Activated CD8-positive, alpha-beta memory T cell treated with anti-CD3 and anti-CD28 coated beads for 24 hours (primary cell): ENCODE results near the gene SNX30.
"Not testable (repeated sequence)": the region's sequence is repeated elsewhere in the genome, so short reads cannot be mapped to it uniquely, and the experiment has no call there.

Source experiments
- DNase-seq: peaks from one replicate; pipeline ENCODE4 v3.0.0-alpha.2; 2020

Gene SNX30

GRCh38 chr9:112750016-112750763 lies at the start of gene SNX30:
Gene SNX30 (plus strand): TSS chr9:112750760. CDS start chr9:112751002, 242 bp downstream.
- peak; percentile 86 for DNase-seq

- DNase-seq, result no peak
Measured at GRCh38 chr9:112703304-112703703, 47.3 kb upstream of the SNX30 start.

GRCh38 chr9:112705768-112706427 lies 44.7 kb upstream of the SNX30 start:
- DNase-seq, result no peak

- no peak for DNase-seq
Measured at GRCh38 chr9:112711050-112711689, 39.4 kb upstream of the SNX30 start.

- DNase-seq, result no peak
Measured at GRCh38 chr9:112712678-112713077, 37.9 kb upstream of the SNX30 start.

GRCh38 chr9:112717661-112718331 lies 32.8 kb upstream of the SNX30 start, which contains the start of gene INIP:
Gene INIP (minus strand): TSS chr9:112718117. CDS start chr9:112716485, 1,632 bp downstream.
- DNase-seq, result peak; percentile 98

- DNase-seq, result no peak
Measured at GRCh38 chr9:112719241-112719691, 31.3 kb upstream of the SNX30 start.

GRCh38 chr9:112719696-112720095 lies 30.9 kb upstream of the SNX30 start:
- no peak for DNase-seq

- DNase-seq, result no peak
Measured at GRCh38 chr9:112720113-112720780, 30.3 kb upstream of the SNX30 start.

- not testable (repeated sequence) for DNase-seq
Measured at GRCh38 chr9:112722749-112723148, 27.8 kb upstream of the SNX30 start.

GRCh38 chr9:112725961-112726360 lies 24.6 kb upstream of the SNX30 start:
- no peak for DNase-seq

GRCh38 chr9:112726428-112726827 lies 24.1 kb upstream of the SNX30 start:
- no peak for DNase-seq

- DNase-seq, result no peak
Measured at GRCh38 chr9:112728401-112728800, 22.2 kb upstream of the SNX30 start.

- no peak for DNase-seq
Measured at GRCh38 chr9:112731971-112732370, 18.6 kb upstream of the SNX30 start.

GRCh38 chr9:112734892-112735291 lies 15.7 kb upstream of the SNX30 start:
- no peak for DNase-seq

- DNase-seq, result no peak
Measured at GRCh38 chr9:112743216-112743836, 7.2 kb upstream of the SNX30 start.

GRCh38 chr9:112744177-112744576 lies 6.4 kb upstream of the SNX30 start:
- no peak for DNase-seq

GRCh38 chr9:112747094-112747493 lies 3.5 kb upstream of the SNX30 start:
- no peak for DNase-seq

GRCh38 chr9:112750764-112751055 lies 150 bp downstream of the SNX30 start:
- DNase-seq, result no peak

GRCh38 chr9:112751056-112751795 lies 666 bp downstream of the SNX30 start:
- DNase-seq, result peak; percentile 69

- no peak for DNase-seq
Measured at GRCh38 chr9:112752334-112753125, 2.0 kb downstream of the SNX30 start.
